Erythroblast (primary cell): ENCODE results near the gene WNT6.

Source experiments
- DNase-seq, 2 experiments: peaks; one replicate each; lab custom pipeline; 2025; lab: John Stamatoyannopoulos, UW
- GATA1 ChIP-seq: IDR thresholded peaks from 2 replicates; pipeline ENCODE4 v1.6.1; 2011; ENCODE audit warnings: low read depth, mild to moderate bottlenecking, control low read depth, low read length, moderate library complexity
- POLR2A ChIP-seq: IDR thresholded peaks from 2 replicates; pipeline ENCODE4 v1.6.1; 2011; ENCODE audit warnings: mild to moderate bottlenecking, low read length

Gene WNT6

DNA sequence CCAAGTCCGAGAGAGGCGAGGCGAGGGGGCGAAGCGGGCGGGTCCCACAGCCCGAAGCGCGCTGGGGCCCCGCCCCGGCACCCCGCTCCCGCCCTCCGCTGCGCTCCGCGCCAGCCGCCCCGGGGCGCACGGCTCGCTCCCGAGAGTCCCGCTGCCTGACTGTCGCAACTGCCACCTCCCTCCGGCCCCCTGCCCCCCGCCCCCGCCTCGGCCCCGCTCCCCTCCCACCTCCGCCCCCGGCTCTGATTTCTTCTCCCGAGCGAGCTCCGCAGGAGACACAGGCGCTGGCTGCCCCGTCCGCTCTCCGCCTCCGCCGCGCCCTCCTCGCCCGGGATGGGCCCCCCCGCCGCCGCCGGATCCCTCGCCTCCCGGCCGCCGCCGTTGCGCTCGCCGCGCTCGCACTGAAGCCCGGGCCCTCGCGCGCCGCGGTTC is at the start of gene WNT6:
Gene WNT6 (plus strand): TSS at position 250 of the 432 bp plus-strand sequence. CDS start 233 bp downstream, outside the sequence.
- DNase-seq, result no peak
- TF ChIP-seq GATA1, result no peak
- TF ChIP-seq POLR2A, result no peak

DNA sequence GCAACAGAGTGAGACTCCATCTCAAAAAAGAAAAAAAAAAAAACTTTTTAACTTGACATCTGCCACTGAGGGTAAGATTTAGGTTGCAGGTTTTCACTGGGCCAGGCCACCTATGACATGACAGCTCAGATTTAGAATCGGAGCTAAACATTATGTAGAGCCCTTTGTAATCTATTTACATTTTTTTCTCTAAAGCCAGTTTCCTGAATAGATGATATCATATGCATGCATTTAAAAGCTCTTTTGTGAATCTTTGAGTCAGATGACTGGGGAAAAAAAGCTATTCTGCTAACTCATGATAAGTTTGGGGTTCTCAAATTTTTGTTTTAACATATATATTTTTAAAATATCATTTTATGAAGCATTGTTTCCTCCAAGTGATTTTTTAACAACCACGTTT is 49.3 kb upstream of the WNT6 start:
- TF ChIP-seq GATA1 (no peak), POLR2A (no peak)
- DNase-seq, result no peak

DNA sequence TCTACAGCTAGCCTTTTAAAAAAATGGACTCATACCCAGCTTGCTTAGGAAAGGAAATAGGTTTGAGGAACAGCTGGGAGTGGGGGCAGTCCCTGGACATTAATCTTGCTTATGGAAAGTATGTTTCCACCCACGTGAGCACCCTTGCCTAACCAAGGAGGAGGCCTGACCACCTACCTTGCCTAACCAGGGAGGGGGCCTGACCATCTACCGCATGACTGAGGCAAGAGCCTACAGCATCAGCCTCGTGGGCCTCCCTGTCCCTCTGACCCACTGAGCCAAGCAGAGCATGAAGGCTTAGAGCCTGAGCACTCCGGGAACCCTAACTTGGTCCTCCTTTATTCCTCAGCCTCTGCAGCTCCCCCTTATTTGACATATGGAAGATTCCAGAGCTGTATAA is 48.2 kb upstream of the WNT6 start:
- TF ChIP-seq POLR2A (no peak), GATA1 (no peak)
- DNase-seq, result no peak

DNA sequence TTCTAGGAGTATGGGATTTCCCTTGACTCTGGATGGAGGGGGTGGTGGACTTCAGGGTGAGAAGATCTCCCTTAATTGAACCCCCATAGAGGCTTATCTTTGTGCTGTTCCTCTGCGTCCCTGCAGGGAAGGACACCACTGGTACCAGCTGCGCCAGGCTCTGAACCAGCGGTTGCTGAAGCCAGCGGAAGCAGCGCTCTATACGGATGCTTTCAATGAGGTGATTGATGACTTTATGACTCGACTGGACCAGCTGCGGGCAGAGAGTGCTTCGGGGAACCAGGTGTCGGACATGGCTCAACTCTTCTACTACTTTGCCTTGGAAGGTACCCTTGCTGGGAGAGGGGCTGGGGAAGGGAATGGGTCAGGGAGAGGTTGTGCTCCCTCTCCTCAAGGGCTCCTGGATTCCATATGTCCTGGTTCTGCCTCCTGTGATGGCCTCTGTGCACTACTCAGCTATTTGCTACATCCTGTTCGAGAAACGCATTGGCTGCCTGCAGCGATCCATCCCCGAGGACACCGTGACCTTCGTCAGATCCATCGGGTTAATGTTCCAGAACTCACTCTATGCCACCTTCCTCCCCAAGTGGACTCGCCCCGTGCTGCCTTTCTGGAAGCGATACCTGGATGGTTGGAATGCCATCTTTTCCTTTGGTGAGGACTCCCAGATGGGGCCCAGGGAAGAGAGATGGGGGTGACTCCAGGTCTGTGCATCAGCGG is 47.3 kb upstream of the WNT6 start:
- TF ChIP-seq GATA1 (no peak), POLR2A (no peak)
- no peak for DNase-seq

DNA sequence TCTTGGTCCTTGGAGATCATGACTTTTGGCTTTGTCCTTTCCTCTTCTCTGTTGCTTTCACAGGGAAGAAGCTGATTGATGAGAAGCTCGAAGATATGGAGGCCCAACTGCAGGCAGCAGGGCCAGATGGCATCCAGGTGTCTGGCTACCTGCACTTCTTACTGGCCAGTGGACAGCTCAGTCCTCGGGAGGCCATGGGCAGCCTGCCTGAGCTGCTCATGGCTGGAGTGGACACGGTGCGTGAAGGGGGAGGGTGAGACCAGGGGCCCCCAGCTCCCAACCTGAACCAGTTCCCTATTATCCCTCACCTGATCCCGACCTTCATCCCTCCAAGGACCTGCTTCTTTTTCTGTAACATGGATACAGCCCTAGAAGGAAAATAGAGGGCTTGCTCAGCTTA is 46.7 kb upstream of the WNT6 start:
- no peak for DNase-seq
- TF ChIP-seq GATA1 (no peak), POLR2A (no peak)

DNA sequence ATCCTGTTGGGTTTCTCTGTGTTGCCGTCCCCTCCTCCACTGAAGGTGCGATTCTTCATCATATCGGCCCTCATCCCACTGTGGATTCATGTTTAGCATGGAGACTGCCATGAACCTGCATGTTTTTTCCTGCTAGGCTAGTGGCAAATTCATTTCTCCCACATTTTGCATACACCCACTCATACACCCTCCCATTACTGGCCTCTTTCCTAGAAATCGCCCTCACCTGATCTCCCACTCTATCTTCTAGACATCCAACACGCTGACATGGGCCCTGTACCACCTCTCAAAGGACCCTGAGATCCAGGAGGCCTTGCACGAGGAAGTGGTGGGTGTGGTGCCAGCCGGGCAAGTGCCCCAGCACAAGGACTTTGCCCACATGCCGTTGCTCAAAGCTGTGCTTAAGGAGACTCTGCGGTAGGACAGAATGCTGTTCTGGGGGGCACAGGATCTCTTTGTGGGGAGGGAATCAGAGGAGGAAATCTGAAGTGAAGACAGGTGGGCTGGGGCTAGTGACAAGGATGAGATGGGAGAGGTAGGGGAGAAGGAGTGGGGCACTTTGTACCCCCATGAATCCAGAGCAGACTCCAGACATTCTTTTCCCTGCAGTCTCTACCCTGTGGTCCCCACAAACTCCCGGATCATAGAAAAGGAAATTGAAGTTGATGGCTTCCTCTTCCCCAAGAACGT is 45.7 kb upstream of the WNT6 start:
- TF ChIP-seq POLR2A, result no peak
- TF ChIP-seq GATA1, result no peak
- no peak for DNase-seq

DNA sequence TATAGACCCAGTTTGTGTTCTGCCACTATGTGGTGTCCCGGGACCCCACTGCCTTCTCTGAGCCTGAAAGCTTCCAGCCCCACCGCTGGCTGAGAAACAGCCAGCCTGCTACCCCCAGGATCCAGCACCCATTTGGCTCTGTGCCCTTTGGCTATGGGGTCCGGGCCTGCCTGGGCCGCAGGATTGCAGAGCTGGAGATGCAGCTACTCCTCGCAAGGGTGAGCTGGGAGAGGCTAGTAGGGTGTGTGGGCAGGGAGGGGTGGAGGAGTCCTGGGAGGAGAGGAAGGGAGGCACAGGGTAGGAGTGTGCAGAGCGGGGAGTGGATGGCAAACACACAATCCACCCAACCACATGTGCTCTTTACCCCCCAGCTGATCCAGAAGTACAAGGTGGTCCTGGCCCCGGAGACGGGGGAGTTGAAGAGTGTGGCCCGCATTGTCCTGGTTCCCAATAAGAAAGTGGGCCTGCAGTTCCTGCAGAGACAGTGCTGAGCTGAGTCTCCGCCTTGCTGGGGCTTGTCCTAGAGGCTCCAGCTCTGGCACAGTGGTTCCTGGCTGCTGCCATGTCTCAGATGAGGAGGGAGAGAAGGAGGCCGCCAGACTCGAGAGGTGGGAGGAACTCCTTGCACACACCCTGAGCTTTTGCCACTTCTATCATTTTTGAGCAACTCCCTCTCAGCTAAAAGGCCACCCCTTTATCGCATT is 44.9 kb upstream of the WNT6 start:
- no peak for TF ChIP-seq POLR2A
- no peak for TF ChIP-seq GATA1
- DNase-seq, result no peak

DNA sequence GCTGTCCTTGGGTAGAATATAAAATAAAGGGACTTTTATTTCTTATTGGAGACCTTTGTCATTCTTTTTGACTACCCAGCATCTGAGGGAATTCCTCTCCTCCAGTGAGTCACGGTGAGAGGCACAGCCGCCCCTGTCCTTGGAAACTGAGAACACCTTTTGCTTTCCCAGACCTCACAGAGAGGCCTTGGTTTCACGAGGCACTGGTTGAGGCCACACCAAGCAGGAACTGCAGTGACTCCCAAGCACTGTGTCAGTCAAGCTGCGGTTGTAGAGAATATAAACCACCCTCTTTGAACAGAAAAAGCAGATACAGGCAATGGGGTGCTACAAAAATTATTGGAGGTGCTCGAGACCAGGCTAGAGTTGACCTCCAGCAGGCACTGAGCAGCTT is 44.4 kb upstream of the WNT6 start:
- DNase-seq, result no peak
- TF ChIP-seq POLR2A, result no peak
- no peak for TF ChIP-seq GATA1

DNA sequence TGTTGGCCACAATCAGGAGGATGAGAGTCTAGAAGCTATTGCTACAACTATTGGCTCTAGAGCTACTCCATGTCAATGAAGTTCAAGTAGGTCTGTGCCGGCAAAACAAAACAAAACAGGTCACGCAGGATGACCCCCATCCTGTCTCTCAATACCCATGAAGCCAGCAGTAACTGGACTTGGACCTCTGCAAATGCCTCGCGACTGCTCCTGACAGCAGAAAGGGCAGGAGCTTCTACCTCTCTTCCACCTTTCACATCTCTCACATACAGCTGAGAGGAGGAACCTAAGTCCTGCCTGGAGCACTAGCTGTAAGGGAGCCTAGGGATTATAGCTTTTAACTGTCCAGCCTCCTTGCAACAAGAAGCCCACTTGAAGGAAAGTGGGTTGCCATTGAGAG is 44.0 kb upstream of the WNT6 start:
- no peak for DNase-seq
- TF ChIP-seq POLR2A (no peak), GATA1 (no peak)

DNA sequence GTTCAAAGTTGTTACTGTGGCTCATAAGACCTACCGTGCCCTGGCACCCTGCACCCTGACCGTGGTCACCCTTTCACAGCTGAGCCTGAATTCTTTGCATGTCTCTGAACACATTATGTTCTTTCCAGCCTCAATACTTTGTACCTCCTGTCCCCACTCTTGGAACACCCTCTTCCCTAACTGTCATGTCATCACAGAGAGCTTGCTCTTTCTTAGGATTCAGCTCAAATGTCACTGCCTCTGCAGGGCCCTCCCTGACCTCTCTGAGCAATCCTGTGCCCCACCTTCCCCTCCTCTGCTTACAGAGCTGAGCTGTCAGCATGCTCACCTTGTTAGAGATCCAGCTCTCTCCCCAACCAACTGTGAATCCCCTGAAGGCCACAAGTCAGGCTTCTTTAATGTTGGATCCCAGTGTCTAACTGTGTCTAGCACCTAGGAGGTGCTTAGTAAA is 43.0 kb upstream of the WNT6 start:
- TF ChIP-seq GATA1 (no peak), POLR2A (no peak)
- no peak for DNase-seq

DNA sequence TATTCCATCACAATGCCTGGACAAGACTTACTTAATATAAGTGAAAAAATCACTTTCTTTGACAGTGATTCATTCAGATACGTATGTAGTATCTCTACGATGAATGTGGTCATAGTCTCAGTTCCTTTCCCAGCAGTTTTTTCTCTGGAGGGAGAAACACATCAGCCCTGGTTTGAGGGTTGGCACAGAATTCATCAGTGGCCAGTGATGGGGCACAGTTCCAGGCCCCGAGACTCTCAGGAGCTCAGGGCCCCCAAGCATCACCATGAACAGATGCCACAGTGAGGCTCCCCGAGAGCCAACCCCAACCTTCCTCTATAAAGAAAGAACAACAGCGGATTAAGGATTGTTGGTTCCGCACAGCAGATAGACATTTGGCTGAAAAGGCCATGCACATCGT is 40.5 kb upstream of the WNT6 start:
- TF ChIP-seq POLR2A (no peak), GATA1 (no peak)
- no peak for DNase-seq

DNA sequence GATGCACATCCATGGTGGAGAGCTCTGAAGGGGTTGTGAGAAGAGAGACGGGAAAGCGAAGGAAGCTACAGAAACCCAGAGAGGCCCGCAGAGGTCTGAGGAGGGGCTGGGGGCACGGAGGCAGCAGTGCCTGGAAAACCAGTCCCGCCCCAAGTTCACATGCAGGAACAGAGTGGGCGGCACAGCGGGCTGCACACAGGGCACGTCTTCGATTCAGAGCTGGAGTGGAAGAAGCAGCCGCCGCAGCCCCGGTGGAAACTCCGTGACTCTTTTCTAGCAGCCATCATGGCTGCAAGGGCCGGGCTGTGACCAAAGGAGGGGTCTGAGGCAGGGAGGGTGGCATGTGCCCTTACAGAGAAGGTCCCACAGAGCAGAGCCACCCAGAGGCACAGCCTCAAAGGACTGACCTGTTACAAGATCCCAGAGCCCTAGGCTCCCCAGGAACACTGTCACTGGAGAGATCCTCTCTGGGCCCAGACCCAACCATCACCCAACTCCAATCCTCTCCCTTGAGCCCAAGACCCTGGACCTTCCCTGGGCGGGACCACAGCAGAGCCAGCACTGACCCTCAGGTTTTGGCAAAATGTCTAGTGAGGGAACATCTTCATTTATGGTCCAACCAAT is 38.7 kb upstream of the WNT6 start:
- TF ChIP-seq GATA1 (no peak), POLR2A (no peak)
- no peak for DNase-seq

DNA sequence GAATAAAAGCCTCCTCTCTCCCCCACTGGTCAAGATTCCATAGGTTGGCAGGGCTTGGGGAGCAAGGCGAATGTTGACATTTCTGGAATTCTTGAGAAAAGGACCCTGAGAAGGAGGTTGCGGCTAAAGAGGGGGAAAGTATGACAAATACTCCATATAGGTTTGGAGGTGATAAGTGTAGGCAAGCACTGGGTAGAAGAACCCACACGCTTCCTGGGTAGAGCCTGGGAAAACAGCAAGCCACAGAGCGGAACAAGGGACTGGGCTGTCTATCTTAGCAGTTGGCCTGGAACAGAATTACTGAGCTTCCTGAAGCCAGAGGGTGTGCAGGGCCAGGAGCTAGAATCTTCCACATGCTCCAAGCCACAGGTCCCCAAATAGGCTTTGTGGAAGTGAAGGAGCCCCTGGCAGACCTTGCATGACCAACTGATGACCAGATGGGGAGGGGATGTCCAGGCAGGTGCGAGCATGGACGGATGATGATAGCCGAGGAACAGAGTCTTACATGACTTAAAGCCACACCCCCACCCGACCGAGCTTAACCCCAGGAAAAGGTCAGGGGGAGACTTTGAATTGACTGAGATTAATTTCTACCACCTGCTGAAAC is 37.9 kb upstream of the WNT6 start:
- DNase-seq, result no peak
- no peak for TF ChIP-seq GATA1
- TF ChIP-seq POLR2A, result no peak

DNA sequence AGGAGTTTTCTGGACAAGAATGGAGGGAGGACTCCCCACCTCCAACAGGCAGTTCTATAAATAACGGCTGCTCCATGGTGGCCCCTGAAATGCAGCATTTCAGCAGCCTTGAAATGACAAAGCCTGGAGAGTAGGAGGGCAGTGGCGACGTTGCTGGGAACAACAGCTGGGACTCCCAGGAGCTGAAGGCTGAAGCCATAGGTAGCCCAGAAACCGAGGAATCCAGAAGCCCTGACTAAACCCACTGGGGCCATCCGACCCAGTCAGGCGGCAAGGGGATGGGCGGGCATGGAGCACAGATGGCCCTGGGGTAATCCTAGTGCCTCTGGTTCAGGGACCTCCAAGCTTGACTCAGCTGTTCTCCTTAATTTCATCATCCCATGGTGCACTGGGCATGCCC is 37.0 kb upstream of the WNT6 start:
- TF ChIP-seq GATA1 (no peak), POLR2A (no peak)
- no peak for DNase-seq

DNA sequence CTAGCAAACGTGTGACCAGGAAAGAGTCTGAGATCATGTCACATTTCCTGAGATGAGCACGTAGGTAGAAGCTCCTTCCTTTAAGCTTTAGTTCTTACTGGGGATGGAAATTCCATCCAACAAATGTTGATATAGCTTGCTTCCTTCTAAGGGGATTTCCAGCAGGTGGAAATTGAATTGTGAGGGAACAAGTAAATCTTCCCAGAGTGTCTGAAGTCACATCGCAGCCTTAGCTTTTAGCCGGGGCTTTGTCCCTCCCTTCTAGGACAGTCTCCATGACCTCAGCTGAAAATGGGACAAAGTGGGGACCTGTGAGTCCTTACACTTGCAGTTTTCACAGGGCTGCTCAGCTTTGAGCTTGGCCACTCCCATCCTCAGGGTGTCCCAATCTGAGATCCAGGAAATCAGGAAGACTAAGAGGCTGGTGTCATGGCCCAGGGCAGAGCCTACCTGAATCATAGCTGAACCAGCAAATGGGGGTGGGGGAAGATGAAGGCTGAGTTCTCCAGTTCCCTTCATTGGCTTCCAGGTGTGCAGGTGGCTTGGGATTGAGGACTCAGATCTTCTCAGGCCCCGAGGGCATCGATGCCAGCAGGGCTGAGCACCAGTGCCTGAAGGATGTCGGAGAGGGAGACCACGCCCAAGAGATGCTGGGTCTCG is 36.3 kb upstream of the WNT6 start:
- no peak for DNase-seq
- no peak for TF ChIP-seq GATA1
- no peak for TF ChIP-seq POLR2A
